Fibroblast of upper back skin (primary cell): ENCODE data around the gene LRBA.
"Not testable (repeated sequence)": the region's sequence is repeated elsewhere in the genome, so short reads cannot be mapped to it uniquely, and the experiment has no call there.

Source experiments
- DNase-seq: peaks from one replicate; pipeline ENCODE4 v3.0.0-alpha.2; 2013

Gene LRBA

GRCh38 chr4:151014521-151015458, at the start of gene LRBA:
Gene LRBA, minus strand, starts transcription at chr4:151015284. Its CDS starts 642 bp downstream, at chr4:151014642.
- peak; percentile 22 for DNase-seq

- not testable (repeated sequence) for DNase-seq
Measured at GRCh38 chr4:151063143-151063542, 48.1 kb upstream of the LRBA start.

- no peak for DNase-seq
Measured at GRCh38 chr4:151055539-151055938, 40.5 kb upstream of the LRBA start.

- DNase-seq, result no peak
Measured at GRCh38 chr4:151052785-151053184, 37.7 kb upstream of the LRBA start.

- no peak for DNase-seq
Measured at GRCh38 chr4:151049430-151049884, 34.4 kb upstream of the LRBA start.

GRCh38 chr4:151048913-151049312, 33.8 kb upstream of the LRBA start:
- DNase-seq, result no peak

GRCh38 chr4:151046609-151047008, 31.5 kb upstream of the LRBA start:
- no peak for DNase-seq

- no peak for DNase-seq
Measured at GRCh38 chr4:151045907-151046306, 30.8 kb upstream of the LRBA start.

- peak; percentile 9 for DNase-seq
Measured at GRCh38 chr4:151043803-151044515, 28.9 kb upstream of the LRBA start.

GRCh38 chr4:151039733-151040132, 24.6 kb upstream of the LRBA start:
- DNase-seq, result no peak

- no peak for DNase-seq
Measured at GRCh38 chr4:151038452-151039157, 23.5 kb upstream of the LRBA start.

- DNase-seq, result no peak
Measured at GRCh38 chr4:151035911-151036310, 20.8 kb upstream of the LRBA start.

GRCh38 chr4:151035328-151035727, 20.2 kb upstream of the LRBA start:
- DNase-seq, result no peak

- no peak for DNase-seq
Measured at GRCh38 chr4:151034829-151035228, 19.7 kb upstream of the LRBA start.

GRCh38 chr4:151031831-151032605, 16.9 kb upstream of the LRBA start:
- peak; percentile 57 for DNase-seq

- no peak for DNase-seq
Measured at GRCh38 chr4:151029537-151029936, 14.5 kb upstream of the LRBA start.

GRCh38 chr4:151029006-151029405, 13.9 kb upstream of the LRBA start:
- not testable (repeated sequence) for DNase-seq

GRCh38 chr4:151025759-151026158, 10.7 kb upstream of the LRBA start:
- no peak for DNase-seq

GRCh38 chr4:151022586-151022985, 7.5 kb upstream of the LRBA start:
- no peak for DNase-seq

GRCh38 chr4:151021637-151022334, 6.7 kb upstream of the LRBA start:
- DNase-seq, result no peak

GRCh38 chr4:151015459-151016347, 619 bp upstream of the LRBA start:
- DNase-seq, result peak; percentile 61
